ENCODE results near the gene TTLL12.

Gene TTLL12

DNA sequence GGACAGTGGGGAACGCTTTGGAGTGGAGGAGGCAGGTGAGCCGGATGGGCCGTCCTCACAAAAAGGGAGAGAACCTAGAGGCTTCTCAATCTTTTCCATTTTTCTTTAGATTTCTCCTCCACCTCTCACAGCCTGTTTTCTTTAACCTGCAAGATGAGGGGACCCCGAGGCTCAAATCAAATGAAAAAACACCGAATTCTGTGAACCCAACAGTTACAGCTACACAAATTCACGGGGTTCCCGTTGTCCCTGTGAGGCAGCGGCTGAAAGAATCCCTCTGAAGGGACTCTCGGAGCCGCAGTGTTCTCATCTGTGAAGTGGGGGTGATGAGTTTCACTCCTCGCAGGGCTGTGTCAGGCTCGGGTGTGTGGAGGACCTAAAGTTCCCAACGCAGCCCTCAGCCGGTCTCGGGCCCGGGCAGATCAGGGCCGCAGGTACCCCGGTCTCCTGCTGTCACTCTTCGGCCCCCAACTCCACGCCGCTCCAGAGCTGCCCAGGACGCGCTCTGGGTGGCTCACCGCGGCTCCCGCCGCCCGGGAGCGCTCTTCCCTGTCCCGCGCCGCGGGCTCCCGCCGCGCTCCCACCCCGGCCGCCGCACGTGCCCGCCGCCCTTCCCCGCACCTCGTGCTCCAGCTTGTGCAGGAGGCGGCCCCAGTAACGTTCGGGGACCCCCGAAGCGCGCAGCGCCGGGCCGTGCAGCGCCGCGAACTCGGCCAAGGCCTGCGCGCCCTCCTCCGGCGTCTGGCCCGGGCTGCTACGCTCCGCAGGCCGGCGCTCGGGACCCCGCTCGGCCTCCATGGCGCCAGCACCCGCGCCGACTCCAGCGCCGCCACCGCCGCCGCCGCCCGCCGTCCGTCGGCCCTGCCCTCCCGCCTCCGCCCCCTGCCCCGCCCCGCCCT, at the start of gene TTLL12:
TSS of gene TTLL12 (minus strand) at position 863 of the 899 bp plus-strand sequence. CDS start at position 798, 65 bp downstream.
- DNase-seq (ENCODE audit: low read depth in 2 of 2): peak; percentile 9 to 38

- DNase-seq (ENCODE audit: low read depth in 2 of 2): no peak
These were observed 48.8 kb upstream of the TTLL12 start for GRCh38 chr22:43235445-43236409.

DNA sequence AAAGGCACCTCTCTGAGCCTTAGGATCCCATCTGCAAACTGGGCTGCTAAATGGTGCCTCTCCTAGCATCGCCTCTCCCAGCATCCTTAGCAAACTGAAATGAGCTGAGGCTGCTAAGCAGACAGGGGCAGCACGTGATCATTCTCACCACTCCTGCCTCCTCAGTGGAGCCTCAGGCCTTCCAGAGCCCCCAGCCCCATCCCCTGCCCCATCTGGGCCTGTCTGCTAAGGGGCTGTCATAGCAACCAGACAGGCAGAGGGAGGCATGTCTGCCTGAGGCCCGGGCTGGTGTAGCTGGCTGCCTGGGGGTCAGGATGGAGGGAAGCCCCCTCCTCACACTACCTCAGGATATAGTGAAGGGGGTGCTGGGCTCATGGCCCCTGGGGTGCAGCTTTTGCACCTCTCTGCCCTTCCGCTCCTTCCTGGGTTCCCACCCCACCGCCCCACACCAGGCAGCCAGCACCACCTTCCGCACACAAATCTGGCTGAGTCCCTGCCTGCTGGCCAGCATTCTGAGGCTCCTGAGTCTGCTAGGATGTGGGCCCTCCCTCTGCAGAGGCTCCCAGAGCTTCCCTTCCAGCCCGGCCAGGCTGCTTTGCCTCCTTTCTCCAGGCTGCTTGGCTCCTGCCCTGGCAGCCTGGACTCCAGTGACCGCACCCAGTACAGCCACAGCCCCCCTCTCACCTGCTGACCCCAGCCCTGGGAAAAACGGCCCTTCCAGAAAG, 47.5 kb upstream of the TTLL12 start:
- no peak for DNase-seq (ENCODE audit: low read depth in 2 of 2)

GRCh38 chr22:43233529-43233928, 46.6 kb upstream of the TTLL12 start:
- DNase-seq (ENCODE audit: low read depth in 2 of 2): no peak

DNA sequence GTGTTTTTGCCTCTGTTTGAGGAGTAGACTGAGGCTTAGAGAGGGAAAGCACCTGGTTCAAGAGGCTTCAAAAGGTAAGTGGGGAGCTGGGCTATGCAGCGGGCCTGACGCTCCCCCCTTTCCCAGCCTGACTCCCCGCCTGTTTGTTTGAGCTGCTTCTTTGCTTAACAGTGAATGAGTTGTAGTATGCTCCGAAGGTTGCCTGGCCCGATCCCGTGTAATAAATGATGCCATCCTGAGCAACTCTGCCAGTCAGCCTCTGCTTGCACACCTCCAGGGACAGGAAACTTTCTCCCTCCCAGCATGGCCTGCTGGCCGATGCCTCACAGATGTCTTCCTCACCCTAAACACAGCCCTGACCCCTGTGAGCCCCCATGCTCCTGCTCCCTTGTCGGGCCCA, 45.5 kb upstream of the TTLL12 start:
- DNase-seq (ENCODE audit: low read depth in 2 of 2): no peak

- DNase-seq (ENCODE audit: low read depth in 2 of 2): no peak
These were observed 44.7 kb upstream of the TTLL12 start for GRCh38 chr22:43231724-43232034.

DNA sequence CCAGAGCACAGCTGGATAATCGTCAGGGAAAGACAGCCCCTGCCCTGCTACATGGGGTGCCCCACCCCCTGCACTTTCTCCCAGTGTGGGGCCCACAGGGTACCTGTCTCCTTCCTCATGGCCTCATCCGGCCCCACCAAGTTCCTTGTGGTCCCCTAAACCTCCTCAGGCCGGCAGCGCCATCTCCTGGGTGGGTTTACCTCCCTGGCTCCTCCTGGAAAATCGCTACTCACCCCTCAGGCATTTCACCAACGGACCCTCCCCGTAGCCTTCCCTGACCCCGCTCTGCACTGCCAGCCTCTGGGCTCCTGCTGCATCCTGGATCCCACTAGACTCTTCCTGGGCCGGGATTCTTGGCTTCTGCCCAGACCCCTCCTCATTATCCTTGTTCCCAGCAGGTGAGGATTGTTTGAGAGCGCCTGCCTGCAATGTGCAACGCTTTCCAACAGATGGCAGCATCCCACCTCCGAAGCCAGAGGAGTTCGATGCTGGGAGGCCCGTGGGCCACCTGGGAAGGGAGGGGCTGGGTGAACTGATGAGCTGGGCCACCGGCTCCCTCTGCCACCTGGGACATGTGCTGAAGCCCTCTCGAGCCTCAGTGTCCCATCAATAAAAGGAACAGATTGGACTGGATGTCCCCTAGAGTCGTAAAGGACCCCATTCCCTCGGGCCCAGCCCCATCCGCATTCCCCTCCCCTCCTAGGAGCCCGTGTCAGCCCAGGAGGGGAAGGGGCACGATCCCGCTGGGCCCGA, 44.2 kb upstream of the TTLL12 start:
- peak; percentile 15 to 27 for DNase-seq (ENCODE audit: low read depth in 2 of 2)

- DNase-seq (ENCODE audit: low read depth in 2 of 2): no peak
These were observed 43.6 kb upstream of the TTLL12 start for GRCh38 chr22:43230571-43230970.

DNA sequence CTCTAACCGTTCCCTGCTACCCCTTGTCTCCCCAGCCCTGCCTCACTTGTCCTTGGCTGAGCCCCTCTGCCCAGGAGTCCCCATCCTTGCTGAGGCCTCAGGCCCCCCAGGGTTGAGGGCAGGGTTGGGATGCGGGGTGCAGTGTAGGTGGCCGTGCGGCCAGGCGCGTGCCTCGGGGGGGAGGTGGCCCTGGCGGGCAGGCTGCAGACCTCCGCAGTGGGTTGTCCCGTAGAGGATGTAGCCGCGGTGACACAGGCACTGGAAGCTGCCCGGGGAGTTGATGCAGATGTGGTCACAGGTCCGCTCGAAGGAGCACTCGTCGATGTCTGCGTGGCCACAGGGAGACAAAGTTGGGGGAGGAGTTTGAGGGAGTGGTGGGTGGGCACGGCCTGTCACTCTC, 41.9 kb upstream of the TTLL12 start:
- no peak for DNase-seq (ENCODE audit: low read depth in 2 of 2)

- DNase-seq (ENCODE audit: low read depth in 2 of 2): no peak
These were observed 41.4 kb upstream of the TTLL12 start for GRCh38 chr22:43228330-43228729.

DNA sequence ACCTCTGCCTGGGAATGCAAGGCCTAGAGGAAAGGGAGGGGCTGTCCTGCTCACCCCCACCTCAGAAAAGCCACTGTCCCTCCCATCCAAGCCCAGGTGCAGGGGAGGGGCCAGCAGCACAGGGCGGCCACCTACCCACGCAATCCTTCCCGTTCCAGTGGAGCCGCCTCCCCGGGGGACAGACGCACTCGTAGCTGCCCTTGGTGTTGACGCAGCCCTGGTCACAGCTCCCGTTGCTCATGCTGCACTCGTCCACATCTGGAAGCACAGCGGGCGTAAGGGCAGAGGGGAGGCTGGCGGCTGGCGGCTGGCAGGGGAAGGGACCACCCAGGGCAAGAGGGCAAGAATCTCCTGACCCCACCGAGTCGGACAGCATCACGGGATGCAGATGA, 40.3 kb upstream of the TTLL12 start:
- no peak for DNase-seq (ENCODE audit: low read depth in 2 of 2)

GRCh38 chr22:43226377-43227238, 39.7 kb upstream of the TTLL12 start:
- DNase-seq (ENCODE audit: low read depth in 2 of 2): no peak

DNA sequence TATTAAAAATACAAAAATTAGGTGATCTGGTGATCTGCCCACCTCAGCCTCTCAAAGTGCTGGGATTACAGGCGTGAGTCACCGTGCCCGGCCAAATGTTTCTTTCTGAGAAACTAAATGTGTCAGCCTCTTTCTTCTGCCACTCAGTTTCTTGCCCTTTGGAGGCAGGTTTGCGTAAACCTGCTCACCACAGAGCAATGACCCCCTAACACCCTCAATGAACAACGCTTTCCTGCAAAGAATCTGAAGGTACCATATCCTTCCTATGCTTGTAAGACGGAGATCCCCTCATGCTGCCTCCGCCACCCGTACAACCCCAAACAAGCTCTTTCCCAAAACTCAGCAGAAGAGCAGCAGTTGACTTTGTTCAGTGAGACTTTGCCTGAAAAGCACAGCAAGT, 38.7 kb upstream of the TTLL12 start:
- DNase-seq (ENCODE audit: low read depth in 2 of 2): no peak

GRCh38 chr22:43222987-43223386, 36.1 kb upstream of the TTLL12 start:
- no peak for DNase-seq (ENCODE audit: low read depth in 2 of 2)

- DNase-seq (ENCODE audit: low read depth in 2 of 2): no peak
These were observed 35.3 kb upstream of the TTLL12 start for GRCh38 chr22:43222262-43222661.

GRCh38 chr22:43220625-43221380, 33.9 kb upstream of the TTLL12 start:
- no peak for DNase-seq (ENCODE audit: low read depth in 2 of 2)

- no peak for DNase-seq (ENCODE audit: low read depth in 2 of 2)
These were observed 31.9 kb upstream of the TTLL12 start for GRCh38 chr22:43218786-43219185.

GRCh38 chr22:43217285-43218030, 30.5 kb upstream of the TTLL12 start:
- no peak for DNase-seq (ENCODE audit: low read depth in 2 of 2)

- DNase-seq (ENCODE audit: low read depth in 2 of 2): no peak
These were observed 29.8 kb upstream of the TTLL12 start for GRCh38 chr22:43216738-43217137.
